Prostate gland (tissue), 2 donors: ENCODE measurements around the gene CBX6. TPM values are rescaled to one million over a fixed set of nuclear protein-coding genes. Genes with fewer than 3 reads are reported as not detected.

Source experiments
- DNase-seq: peaks from one replicate; pipeline ENCODE4 v3.0.0-alpha.2; 2019; ENCODE audit warnings: low spot score
- H3K27ac ChIP-seq, 2 donors: fragments of 200-600 bp; sonication (generic); 2 replicates each; pipeline ENCODE4 v1.5.1; 2017 to 2019
- H3K27me3 ChIP-seq: fragments of 200-600 bp; sonication (generic); replicated peaks from 2 replicates; pipeline ENCODE4 v1.5.1; 2019; ENCODE audit not compliant: insufficient read depth
- H3K36me3 ChIP-seq, 2 donors: fragments of 200-600 bp; sonication (generic); 1 replicate in 1 of 2; 2 replicates in 1 of 2; pipeline versions ENCODE4 v1.5.1 to v1.8.1; 2017 to 2019
- H3K4me1 ChIP-seq: fragments of 200-600 bp; sonication (generic); replicated peaks from 2 replicates; pipeline ENCODE4 v1.5.1; 2019
- H3K4me3 ChIP-seq, 2 donors: fragments of 200-600 bp; sonication (generic); 2 replicates each; pipeline ENCODE4 v1.5.1; 2017 to 2019
- H3K9me3 ChIP-seq: fragments of 200-600 bp; sonication (generic); 2 replicates; pipeline ENCODE4 v1.5.1; 2017
- POLR2A ChIP-seq: fragments of 450-650 bp; IDR thresholded peaks from one replicate; pipeline ENCODE4 v1.6.1; 2016; ENCODE audit warnings: antibody characterized with exemption, mild to moderate bottlenecking
- POLR2AphosphoS5 ChIP-seq: sonication (generic); formaldehyde crosslinking; IDR thresholded peaks from one replicate; pipeline ENCODE4 v1.6.1; 2017; ENCODE audit warnings: antibody characterized with exemption
- WGBS: methylation state at CpG from one replicate; pipeline ENCODE4 v1.1.5; 2018; 5-methylcytosine and 5-hydroxymethylcytosine counted together
- intact Hi-C: fragments of 100-400 bp; cut with DNase I; formaldehyde crosslinking; loops from one replicate; pipeline ENCODE4 v1.14.2; 2022
- total RNA-seq, 2 donors: library from RNA; depleted of rRNA; stranded (reverse); fragments of >200 nt; gene quantifications; one replicate each; pipeline ENCODE4 v1.1.0, GENCODE V29; 2016
- TF ChIP-seq, protein P1 (sequence below), 4 experiments: fragments of 200-600 bp in 2 of 4; fragments of 450-650 bp in 2 of 4; sonication (generic) in 2 of 4; IDR thresholded peaks; 1 replicate in 3 of 4; 2 replicates in 1 of 4; pipeline ENCODE4 v1.5.1; 2016 to 2019; ENCODE audit warnings: antibody characterized with exemption in 4 of 4, mild to moderate bottlenecking in 2 of 4, moderate library complexity in 2 of 4

CBX6 gene
- total RNA-seq, 2 donors from 2014 or later: 39.9 to 56.2 TPM

GRCh38 chr22:38829485-38829884, 42.5 kb downstream of the CBX6 start:
- no peak overlapping the region for H3K4me3 ChIP-seq
- H3K36me3 ChIP-seq: no peaks in the 10 kb centered on the region
- DNase-seq: no peak
- TF ChIP-seq, protein P1, sequence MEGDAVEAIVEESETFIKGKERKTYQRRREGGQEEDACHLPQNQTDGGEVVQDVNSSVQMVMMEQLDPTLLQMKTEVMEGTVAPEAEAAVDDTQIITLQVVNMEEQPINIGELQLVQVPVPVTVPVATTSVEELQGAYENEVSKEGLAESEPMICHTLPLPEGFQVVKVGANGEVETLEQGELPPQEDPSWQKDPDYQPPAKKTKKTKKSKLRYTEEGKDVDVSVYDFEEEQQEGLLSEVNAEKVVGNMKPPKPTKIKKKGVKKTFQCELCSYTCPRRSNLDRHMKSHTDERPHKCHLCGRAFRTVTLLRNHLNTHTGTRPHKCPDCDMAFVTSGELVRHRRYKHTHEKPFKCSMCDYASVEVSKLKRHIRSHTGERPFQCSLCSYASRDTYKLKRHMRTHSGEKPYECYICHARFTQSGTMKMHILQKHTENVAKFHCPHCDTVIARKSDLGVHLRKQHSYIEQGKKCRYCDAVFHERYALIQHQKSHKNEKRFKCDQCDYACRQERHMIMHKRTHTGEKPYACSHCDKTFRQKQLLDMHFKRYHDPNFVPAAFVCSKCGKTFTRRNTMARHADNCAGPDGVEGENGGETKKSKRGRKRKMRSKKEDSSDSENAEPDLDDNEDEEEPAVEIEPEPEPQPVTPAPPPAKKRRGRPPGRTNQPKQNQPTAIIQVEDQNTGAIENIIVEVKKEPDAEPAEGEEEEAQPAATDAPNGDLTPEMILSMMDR (IDR thresholded peaks at IDR 0.05): no peak
- TF ChIP-seq POLR2AphosphoS5 (no peak), POLR2A (no peak)
- no peak overlapping the region for H3K27ac ChIP-seq
- no peaks in the 10 kb centered on the region for H3K9me3 ChIP-seq
- WGBS: 92% methylated on average over 4 of the region's 4 CpGs
- no peaks in the 10 kb centered on the region for H3K4me1 ChIP-seq
- no peaks in the 10 kb centered on the region for H3K27me3 ChIP-seq
- intact Hi-C loops: no loop called here

DNA sequence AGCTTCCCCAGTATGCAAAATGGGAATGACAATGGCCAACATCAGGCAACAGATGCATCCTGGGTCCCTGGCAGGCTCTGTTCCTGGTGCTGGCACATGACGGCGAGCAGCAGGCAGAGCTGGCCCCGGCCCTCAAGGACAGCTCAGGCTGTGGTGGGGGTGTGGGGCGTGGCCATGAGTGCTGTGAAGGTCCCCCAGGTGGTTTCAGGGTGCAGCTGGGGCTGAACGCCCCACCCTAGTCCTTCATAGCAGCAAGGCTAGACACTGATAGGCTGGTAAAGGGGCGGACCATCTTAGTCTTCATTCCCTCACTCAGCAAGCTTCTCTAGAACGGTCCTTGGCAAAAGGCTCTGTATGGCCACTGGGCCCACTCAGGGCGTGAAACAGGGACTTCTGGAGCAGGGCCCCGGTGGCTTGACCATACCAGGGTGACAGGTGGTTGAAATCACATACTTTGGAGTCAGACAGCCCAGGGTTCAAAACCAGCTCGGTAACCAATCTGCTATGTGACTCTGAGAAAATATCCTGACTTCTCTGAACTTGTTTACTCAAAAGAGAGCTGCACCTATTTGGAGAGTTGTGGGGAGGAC, 43.3 kb downstream of the CBX6 start:
- no peaks in the 10 kb centered on the region for H3K36me3 ChIP-seq
- H3K4me3 ChIP-seq: no peak overlapping the region
- H3K27ac ChIP-seq: no peak overlapping the region
- H3K4me1 ChIP-seq: no peaks in the 10 kb centered on the region
- no peaks in the 10 kb centered on the region for H3K27me3 ChIP-seq
- 82% methylated on average over 10 of the region's 10 CpGs for WGBS
- intact Hi-C loops: no loop called here
- no peaks in the 10 kb centered on the region for H3K9me3 ChIP-seq
- TF ChIP-seq, protein P1 (IDR thresholded peaks at IDR 0.05): no peak
- TF ChIP-seq POLR2AphosphoS5: no peak
- TF ChIP-seq POLR2A: no peak
- no peak for DNase-seq

GRCh38 chr22:38828191-38828590, 43.8 kb downstream of the CBX6 start:
- no peaks in the 10 kb centered on the region for H3K9me3 ChIP-seq
- TF ChIP-seq, protein P1 (IDR thresholded peaks at IDR 0.05): no peak
- H3K27me3 ChIP-seq: no peaks in the 10 kb centered on the region
- no peak overlapping the region for H3K4me3 ChIP-seq
- 60% methylated on average over 9 of the region's 11 CpGs for WGBS
- no peak overlapping the region for H3K27ac ChIP-seq
- intact Hi-C loops: no loop called here
- no peaks in the 10 kb centered on the region for H3K4me1 ChIP-seq
- no peak for DNase-seq
- H3K36me3 ChIP-seq: no peaks in the 10 kb centered on the region

DNA sequence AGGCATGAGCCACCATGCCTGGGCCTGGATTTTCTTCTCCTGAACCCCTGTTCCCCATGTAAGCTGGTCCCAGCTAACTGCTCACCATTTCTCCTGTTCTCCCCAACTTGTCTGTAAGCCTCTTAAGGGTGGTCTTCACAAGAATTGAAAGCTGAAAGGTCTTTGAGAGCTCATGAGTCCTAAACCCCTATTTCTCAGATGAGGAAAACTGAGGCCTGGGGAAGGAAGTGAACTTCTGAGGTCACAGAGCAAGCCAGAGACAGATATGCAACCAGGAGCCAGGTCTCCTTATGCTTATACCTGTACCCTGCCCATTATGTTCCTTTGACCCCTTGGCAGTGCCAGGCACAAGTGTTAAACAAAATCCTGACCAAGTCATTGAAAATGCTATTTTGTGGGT, 44.5 kb downstream of the CBX6 start:
- Histone ChIP-seq H3K9me3 (no peaks in the 10 kb centered on the region), H3K27ac (no peak overlapping the region), H3K4me1 (no peaks in the 10 kb centered on the region), H3K27me3 (no peaks in the 10 kb centered on the region), H3K4me3 (no peak overlapping the region), H3K36me3 (no peaks in the 10 kb centered on the region)
- TF ChIP-seq, protein P1 (IDR thresholded peaks at IDR 0.05): no peak
- intact Hi-C loops: no loop called here
- no peak for DNase-seq

DNA sequence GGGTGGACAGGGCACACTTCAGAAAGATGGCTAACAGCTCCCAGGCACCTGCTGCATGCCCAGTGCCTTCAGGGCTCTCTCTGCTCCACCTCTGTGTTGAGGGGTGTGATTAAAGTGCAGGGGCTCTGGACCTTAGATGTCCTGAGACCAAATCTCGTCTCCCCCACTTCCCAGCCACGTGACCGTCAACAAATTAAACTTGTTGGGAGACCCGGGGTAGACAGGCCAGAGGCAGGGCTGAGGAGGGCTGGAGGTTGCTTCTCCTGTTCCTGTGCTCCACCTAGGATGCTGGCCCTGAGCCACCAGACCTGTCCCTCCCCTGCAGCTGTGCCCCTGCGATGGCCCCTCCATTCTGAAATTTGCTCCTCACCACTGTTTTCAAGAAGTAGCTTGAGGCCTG, 45.2 kb downstream of the CBX6 start:
- H3K4me3 ChIP-seq: no peak overlapping the region
- no peak for DNase-seq
- no peaks in the 10 kb centered on the region for H3K9me3 ChIP-seq
- no peaks in the 10 kb centered on the region for H3K27me3 ChIP-seq
- intact Hi-C loops: no loop called here
- TF ChIP-seq POLR2AphosphoS5 (no peak), POLR2A (no peak)
- TF ChIP-seq, protein P1 (IDR thresholded peaks at IDR 0.05): no peak
- no peak overlapping the region for H3K27ac ChIP-seq
- H3K4me1 ChIP-seq: no peaks in the 10 kb centered on the region
- 75% methylated on average over 5 of the region's 5 CpGs for WGBS
- H3K36me3 ChIP-seq: no peaks in the 10 kb centered on the region
